ENCODE data around the gene PRSS56. TPM values are rescaled to one million over a fixed set of nuclear protein-coding genes. Genes with fewer than 3 reads are reported as not detected.

Gene PRSS56
- total RNA-seq, 2 donors from 2014 or later = not detected

GRCh38 chr2:232485757-232486557 is 34.2 kb upstream of the PRSS56 start:
- Histone ChIP-seq H3K9me3 (no peaks in the 10 kb centered on the region), H3K4me1 (no peaks in the 10 kb centered on the region), H3K9ac (ENCODE audit: low read depth in 2 of 2, low read length in 2 of 2) (no peak overlapping the region), H3K4me3 (no peak overlapping the region), H3K27me3 (peaks cover 42% of the 10 kb centered on the region), H3K36me3 (no peaks in the 10 kb centered on the region), H3K27ac (no peak overlapping the region)
- no peak for TF ChIP-seq CTCF (IDR thresholded peaks at IDR 0.05)
- no peak for DNase-seq
- intact Hi-C loops (cut with DNase I) = no loop called here

- DNase-seq = no peak
- peaks cover 42% of the 10 kb centered on the region for H3K27me3 ChIP-seq
- intact Hi-C loops (cut with DNase I) = no loop called here
- no peaks in the 10 kb centered on the region for H3K36me3 ChIP-seq
- H3K4me1 ChIP-seq = no peaks in the 10 kb centered on the region
- no peak overlapping the region for H3K9ac ChIP-seq (ENCODE audit: low read depth in 2 of 2, low read length in 2 of 2)
- no peaks in the 10 kb centered on the region for H3K9me3 ChIP-seq
- no peak overlapping the region for H3K4me3 ChIP-seq
- no peak for TF ChIP-seq CTCF (IDR thresholded peaks at IDR 0.05)
- H3K27ac ChIP-seq = no peak overlapping the region
Observed at GRCh38 chr2:232486558-232487384, 33.4 kb upstream of the PRSS56 start.

GRCh38 chr2:232487385-232488096 is 32.6 kb upstream of the PRSS56 start, which contains the start of gene ECEL1:
ECEL1 (minus strand) TSS chr2:232487834; CDS start chr2:232486653, 1,181 bp downstream.
- no peak for DNase-seq
- TF ChIP-seq CTCF (IDR thresholded peaks at IDR 0.05) = no peak
- Histone ChIP-seq H3K4me3 (no peak within 1 kb of the TSS), H3K9me3 (no peaks in the 10 kb centered on the region), H3K27me3 (peaks cover 42% of the 10 kb centered on the region), H3K9ac (ENCODE audit: low read depth in 2 of 2, low read length in 2 of 2) (no peak within 1 kb of the TSS), H3K4me1 (no peaks in the 10 kb centered on the region), H3K27ac (no peak within 1 kb of the TSS), H3K36me3 (no peaks in the 10 kb centered on the region)
- intact Hi-C loops (cut with DNase I) = no loop called here

- H3K27ac ChIP-seq = no peak overlapping the region
- H3K27me3 ChIP-seq = peaks cover 42% of the 10 kb centered on the region
- no peak overlapping the region for H3K9ac ChIP-seq (ENCODE audit: low read depth in 2 of 2, low read length in 2 of 2)
- intact Hi-C loops (cut with DNase I) = no loop called here
- no peaks in the 10 kb centered on the region for H3K4me1 ChIP-seq
- no peak overlapping the region for H3K4me3 ChIP-seq
- DNase-seq = no peak
- TF ChIP-seq CTCF (IDR thresholded peaks at IDR 0.05) = no peak
- H3K9me3 ChIP-seq = no peaks in the 10 kb centered on the region
- H3K36me3 ChIP-seq = no peaks in the 10 kb centered on the region
Observed at GRCh38 chr2:232488097-232488711, 32.0 kb upstream of the PRSS56 start.
